ENCODE results near the gene PCCA.
A peak's percentile ranks its signal among the peaks of the same experiment; 100 is the strongest.

DNA sequence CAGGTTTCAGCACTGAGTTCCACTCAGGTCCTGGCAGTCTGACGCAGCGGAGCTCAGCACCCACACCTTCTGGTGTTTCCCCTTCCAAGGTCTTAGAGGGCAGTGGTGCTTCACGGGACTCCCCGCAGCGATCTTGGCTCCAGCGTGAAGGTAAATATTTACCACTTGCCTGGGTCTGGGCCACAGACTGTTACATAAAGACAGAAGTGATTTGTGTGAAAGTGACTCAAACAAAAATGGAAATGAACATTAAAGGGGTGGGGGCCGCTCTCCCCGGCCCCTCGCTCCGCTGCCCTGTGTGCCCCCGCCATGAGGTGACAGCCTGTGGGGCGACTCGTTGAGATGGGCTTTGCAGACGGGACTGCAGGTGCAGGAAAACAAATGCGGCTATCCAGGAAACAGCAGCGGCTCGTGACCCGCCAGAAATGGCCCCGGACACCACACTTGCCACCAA, 444.7 kb downstream of the PCCA start:
- TF ChIP-seq, protein P1, sequence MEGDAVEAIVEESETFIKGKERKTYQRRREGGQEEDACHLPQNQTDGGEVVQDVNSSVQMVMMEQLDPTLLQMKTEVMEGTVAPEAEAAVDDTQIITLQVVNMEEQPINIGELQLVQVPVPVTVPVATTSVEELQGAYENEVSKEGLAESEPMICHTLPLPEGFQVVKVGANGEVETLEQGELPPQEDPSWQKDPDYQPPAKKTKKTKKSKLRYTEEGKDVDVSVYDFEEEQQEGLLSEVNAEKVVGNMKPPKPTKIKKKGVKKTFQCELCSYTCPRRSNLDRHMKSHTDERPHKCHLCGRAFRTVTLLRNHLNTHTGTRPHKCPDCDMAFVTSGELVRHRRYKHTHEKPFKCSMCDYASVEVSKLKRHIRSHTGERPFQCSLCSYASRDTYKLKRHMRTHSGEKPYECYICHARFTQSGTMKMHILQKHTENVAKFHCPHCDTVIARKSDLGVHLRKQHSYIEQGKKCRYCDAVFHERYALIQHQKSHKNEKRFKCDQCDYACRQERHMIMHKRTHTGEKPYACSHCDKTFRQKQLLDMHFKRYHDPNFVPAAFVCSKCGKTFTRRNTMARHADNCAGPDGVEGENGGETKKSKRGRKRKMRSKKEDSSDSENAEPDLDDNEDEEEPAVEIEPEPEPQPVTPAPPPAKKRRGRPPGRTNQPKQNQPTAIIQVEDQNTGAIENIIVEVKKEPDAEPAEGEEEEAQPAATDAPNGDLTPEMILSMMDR (IDR thresholded peaks at IDR 0.05): no peak
- TF ChIP-seq POLR2A (IDR thresholded peaks at IDR 0.05) (no peak), POLR2AphosphoS5 (IDR thresholded peaks at IDR 0.05) (peak; percentile 5)

Data from prostate gland (tissue), 2 donors.